Panc1 (cell line): ENCODE data around the gene PEAR1. TPM values are rescaled to one million over a fixed set of nuclear protein-coding genes. Genes with fewer than 3 reads are reported as not detected.

Experiments used
- ATAC-seq: fragments of 200-7000 bp; cut with Tn5 transposase; 2 replicates; pipeline ENCODE4 v1.9.1; 2020; ENCODE audit warnings: mild to moderate bottlenecking, moderate library complexity
- BruUV-seq: library from RNA; stranded (reverse); fragments of 400-500 nt; replicated peaks from 2 replicates; lab custom pipeline; 2021; lab: Mats Ljungman, UMichigan
- CTCF ChIA-PET: fragments of 300-600 bp; sonication (Branson Sonifier 250); formaldehyde crosslinking; loops from one replicate; lab custom pipeline; 2022; ENCODE audit warnings: antibody characterized with exemption; lab: Charles Lee
- POLR2A ChIA-PET: fragments of 300-600 bp; sonication (Branson Sonifier 250); formaldehyde crosslinking; loops from one replicate; lab custom pipeline; 2022; ENCODE audit warnings: antibody characterized with exemption; lab: Charles Lee
- DNase-seq: peaks from one replicate; pipeline ENCODE4 v3.0.0-alpha.2; 2010; ENCODE audit warnings: low read depth, low spot score
- H3K27ac ChIP-seq: 2 replicates; pipeline ENCODE4 v1.5.1; 2011; ENCODE audit warnings: mild to moderate bottlenecking, low read length, inconsistent platforms
- H3K27me3 ChIP-seq: fragments of 200-500 bp; sonication (Bioruptor generic); 2 replicates; pipeline ENCODE4 v1.6.0; 2014; ENCODE audit warnings: low read length, inconsistent platforms; ENCODE audit not compliant: control insufficient read depth, insufficient read depth
- H3K36me3 ChIP-seq: fragments of 200-500 bp; sonication (Bioruptor generic); 2 replicates; pipeline ENCODE4 v1.5.1; 2014; ENCODE audit warnings: inconsistent platforms, mild to moderate bottlenecking, low read length, moderate library complexity; ENCODE audit not compliant: control insufficient read depth, insufficient read depth
- H3K4me1 ChIP-seq: 2 replicates; pipeline ENCODE4 v1.5.1; 2011; ENCODE audit warnings: inconsistent platforms, mild to moderate bottlenecking, low read length, moderate library complexity; ENCODE audit not compliant: control insufficient read depth, insufficient read depth
- H3K4me3 ChIP-seq, 2 experiments: 2 replicates each; pipeline ENCODE4 v1.5.1; 2011 to 2012; ENCODE audit warnings: low read depth in 2 of 2, low read length in 2 of 2, mild to moderate bottlenecking in 2 of 2, inconsistent platforms in 1 of 2, moderate library complexity in 1 of 2
- H3K9me3 ChIP-seq: fragments of 200-500 bp; sonication (Bioruptor generic); 2 replicates; pipeline ENCODE4 v1.5.1; 2014; ENCODE audit warnings: low read depth, mild to moderate bottlenecking, inconsistent platforms, low read length, moderate library complexity; ENCODE audit not compliant: control insufficient read depth, insufficient read depth
- POLR2AphosphoS5 ChIP-seq: IDR thresholded peaks from 2 replicates; pipeline ENCODE4 v1.6.1; 2012; ENCODE audit warnings: mild to moderate bottlenecking, low read depth, low read length, moderate library complexity
- SIN3A ChIP-seq: IDR thresholded peaks from 2 replicates; pipeline ENCODE4 v1.6.1; 2012; ENCODE audit warnings: low read depth, mild to moderate bottlenecking, low read length, moderate library complexity, borderline replicate concordance; ENCODE audit not compliant: insufficient read depth
- TCF7L2 ChIP-seq: IDR thresholded peaks from 2 replicates; pipeline ENCODE4 v1.6.1; 2011; ENCODE audit warnings: mild to moderate bottlenecking, low read depth, low read length, inconsistent platforms
- in situ Hi-C: cut with HindIII; loops from 2 replicates; pipeline ENCODE4 v1.10.0; 2016; ENCODE audit warnings: low sequenced_read_pairs, low pct_unique_long_range_greater_than_20kb
- intact Hi-C: fragments of 100-400 bp; cut with micrococcal nuclease; formaldehyde crosslinking; loops from one replicate; pipeline ENCODE4 v1.10.0; 2022; ENCODE audit not compliant: unreplicated experiment
- total RNA-seq: library from RNA; stranded (reverse); gene quantifications from one replicate; pipeline ENCODE4 v1.2.1, GENCODE V29; 2021; ENCODE audit not compliant: unreplicated experiment
- TF ChIP-seq, protein P1 (sequence below), 2 experiments: IDR thresholded peaks; 2 replicates each; pipeline ENCODE4 v1.6.1; 2011 to 2012; ENCODE audit warnings: low read depth in 2 of 2, control low read depth in 1 of 2, low read length in 1 of 2, mild to moderate bottlenecking in 1 of 2, moderate library complexity in 1 of 2; ENCODE audit not compliant: insufficient read depth in 1 of 2
- TF ChIP-seq, protein P2 (sequence below): fragments of 450-650 bp; IDR thresholded peaks from 2 replicates; pipeline ENCODE4 v1.5.1; 2017; ENCODE audit warnings: mild to moderate bottlenecking

The PEAR1 gene
- total RNA-seq, 1 experiment from 2014 or later = 16.1 TPM

DNA sequence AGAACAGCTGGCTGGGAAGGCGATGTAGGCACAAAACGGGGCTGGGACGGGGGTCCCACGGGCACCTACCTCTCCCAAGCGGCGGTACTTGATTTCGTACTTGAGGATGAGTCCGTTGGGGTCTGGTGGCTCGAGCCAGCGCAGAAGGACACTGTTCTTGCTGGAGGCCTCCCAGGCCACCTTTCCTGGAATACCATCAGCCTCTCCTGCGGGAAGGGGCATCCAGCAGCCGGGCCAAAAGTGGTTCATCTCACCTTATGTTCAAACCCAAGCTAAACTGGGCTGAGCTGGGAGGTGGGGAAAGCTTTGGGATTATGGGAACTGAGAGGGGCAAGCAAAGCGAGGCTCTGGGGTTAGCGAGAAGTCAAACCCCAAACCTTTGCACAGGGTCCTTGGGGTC lies 48.9 kb upstream of the PEAR1 start:
- no peaks in the 10 kb centered on the region for H3K27me3 ChIP-seq
- intact Hi-C loops = no loop called here
- H3K36me3 ChIP-seq = no peaks in the 10 kb centered on the region
- ChIA-PET CTCF (no interaction called here), POLR2A (no interaction called here)
- H3K9me3 ChIP-seq = no peaks in the 10 kb centered on the region
- H3K4me3 ChIP-seq = no peak overlapping the region
- ATAC-seq (no peak), DNase-seq (no peak)
- TF ChIP-seq TCF7L2 (no peak), POLR2AphosphoS5 (no peak)
- TF ChIP-seq, protein P1, sequence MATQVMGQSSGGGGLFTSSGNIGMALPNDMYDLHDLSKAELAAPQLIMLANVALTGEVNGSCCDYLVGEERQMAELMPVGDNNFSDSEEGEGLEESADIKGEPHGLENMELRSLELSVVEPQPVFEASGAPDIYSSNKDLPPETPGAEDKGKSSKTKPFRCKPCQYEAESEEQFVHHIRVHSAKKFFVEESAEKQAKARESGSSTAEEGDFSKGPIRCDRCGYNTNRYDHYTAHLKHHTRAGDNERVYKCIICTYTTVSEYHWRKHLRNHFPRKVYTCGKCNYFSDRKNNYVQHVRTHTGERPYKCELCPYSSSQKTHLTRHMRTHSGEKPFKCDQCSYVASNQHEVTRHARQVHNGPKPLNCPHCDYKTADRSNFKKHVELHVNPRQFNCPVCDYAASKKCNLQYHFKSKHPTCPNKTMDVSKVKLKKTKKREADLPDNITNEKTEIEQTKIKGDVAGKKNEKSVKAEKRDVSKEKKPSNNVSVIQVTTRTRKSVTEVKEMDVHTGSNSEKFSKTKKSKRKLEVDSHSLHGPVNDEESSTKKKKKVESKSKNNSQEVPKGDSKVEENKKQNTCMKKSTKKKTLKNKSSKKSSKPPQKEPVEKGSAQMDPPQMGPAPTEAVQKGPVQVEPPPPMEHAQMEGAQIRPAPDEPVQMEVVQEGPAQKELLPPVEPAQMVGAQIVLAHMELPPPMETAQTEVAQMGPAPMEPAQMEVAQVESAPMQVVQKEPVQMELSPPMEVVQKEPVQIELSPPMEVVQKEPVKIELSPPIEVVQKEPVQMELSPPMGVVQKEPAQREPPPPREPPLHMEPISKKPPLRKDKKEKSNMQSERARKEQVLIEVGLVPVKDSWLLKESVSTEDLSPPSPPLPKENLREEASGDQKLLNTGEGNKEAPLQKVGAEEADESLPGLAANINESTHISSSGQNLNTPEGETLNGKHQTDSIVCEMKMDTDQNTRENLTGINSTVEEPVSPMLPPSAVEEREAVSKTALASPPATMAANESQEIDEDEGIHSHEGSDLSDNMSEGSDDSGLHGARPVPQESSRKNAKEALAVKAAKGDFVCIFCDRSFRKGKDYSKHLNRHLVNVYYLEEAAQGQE (IDR thresholded peaks at IDR 0.05; ENCODE audit: insufficient read depth in 1 of 2, low read depth in 2 of 2, low read length in 1 of 2) = no peak
- TF ChIP-seq, protein P2, sequence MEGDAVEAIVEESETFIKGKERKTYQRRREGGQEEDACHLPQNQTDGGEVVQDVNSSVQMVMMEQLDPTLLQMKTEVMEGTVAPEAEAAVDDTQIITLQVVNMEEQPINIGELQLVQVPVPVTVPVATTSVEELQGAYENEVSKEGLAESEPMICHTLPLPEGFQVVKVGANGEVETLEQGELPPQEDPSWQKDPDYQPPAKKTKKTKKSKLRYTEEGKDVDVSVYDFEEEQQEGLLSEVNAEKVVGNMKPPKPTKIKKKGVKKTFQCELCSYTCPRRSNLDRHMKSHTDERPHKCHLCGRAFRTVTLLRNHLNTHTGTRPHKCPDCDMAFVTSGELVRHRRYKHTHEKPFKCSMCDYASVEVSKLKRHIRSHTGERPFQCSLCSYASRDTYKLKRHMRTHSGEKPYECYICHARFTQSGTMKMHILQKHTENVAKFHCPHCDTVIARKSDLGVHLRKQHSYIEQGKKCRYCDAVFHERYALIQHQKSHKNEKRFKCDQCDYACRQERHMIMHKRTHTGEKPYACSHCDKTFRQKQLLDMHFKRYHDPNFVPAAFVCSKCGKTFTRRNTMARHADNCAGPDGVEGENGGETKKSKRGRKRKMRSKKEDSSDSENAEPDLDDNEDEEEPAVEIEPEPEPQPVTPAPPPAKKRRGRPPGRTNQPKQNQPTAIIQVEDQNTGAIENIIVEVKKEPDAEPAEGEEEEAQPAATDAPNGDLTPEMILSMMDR = no peak
- no TSS peak for BruUV-seq
- no peak overlapping the region for H3K27ac ChIP-seq
- H3K4me1 ChIP-seq = no peaks in the 10 kb centered on the region
- in situ Hi-C loops = no loop called here

DNA sequence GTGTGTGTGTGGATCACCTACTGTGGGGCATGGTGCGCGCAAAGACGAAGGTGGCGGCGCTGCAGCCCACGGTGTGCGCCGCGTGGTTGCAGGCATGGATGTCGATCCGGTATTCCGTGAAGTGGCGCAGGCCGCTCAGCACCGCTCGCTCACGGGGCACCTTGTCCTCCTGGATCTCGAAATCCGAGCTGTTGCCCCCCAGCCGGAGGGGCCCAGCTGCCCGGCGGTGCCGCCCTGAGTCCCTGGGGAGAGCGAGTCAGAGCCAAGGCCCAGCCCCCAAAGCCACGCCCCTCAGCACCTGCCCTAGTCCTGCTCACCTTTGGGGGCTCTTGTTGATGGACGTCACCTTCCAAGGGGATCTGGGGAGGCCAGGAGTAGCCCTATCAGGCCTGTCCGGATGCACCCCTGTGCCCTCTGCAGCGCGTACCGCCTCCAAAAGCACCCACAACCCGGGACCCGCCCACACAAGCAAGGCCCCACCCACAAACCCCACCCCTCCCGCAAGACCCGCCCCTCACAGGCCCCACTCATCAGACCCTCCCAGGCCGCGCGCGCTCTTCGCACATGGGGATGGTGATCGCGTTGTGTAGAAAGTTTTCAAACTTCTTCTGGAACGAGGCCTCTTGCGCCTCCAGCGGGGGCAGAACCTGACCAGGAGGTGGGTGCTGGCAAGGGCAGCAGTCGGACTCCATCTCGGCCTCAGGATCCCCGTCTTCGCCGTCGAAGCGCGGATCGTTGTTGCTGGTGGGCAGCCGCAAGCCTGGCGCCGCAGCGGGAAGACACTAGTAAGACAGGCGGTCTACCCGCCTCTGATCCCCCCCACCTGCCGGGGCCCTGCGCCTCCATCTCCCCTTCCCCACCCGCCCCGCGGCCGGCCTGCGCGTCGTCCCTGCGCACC lies 48.2 kb upstream of the PEAR1 start:
- ATAC-seq (no peak), DNase-seq (no peak)
- no peak for TF ChIP-seq SIN3A
- TF ChIP-seq, protein P1 (IDR thresholded peaks at IDR 0.05; ENCODE audit: insufficient read depth in 1 of 2, low read depth in 2 of 2, low read length in 1 of 2) = no peak
- no peak overlapping the region for H3K27ac ChIP-seq
- no peaks in the 10 kb centered on the region for H3K4me1 ChIP-seq
- intact Hi-C loops (no loop called here), in situ Hi-C loops (no loop called here)
- H3K9me3 ChIP-seq = no peaks in the 10 kb centered on the region
- no TSS peak for BruUV-seq
- ChIA-PET CTCF (no interaction called here), POLR2A (no interaction called here)
- no peak overlapping the region for H3K4me3 ChIP-seq
- H3K36me3 ChIP-seq = no peaks in the 10 kb centered on the region
- no peaks in the 10 kb centered on the region for H3K27me3 ChIP-seq
